GM19099 (cell line): Measurements from ENCODE around the gene LAMA1.

Experiments
- POLR2A ChIP-seq: IDR thresholded peaks from 3 replicates; pipeline ENCODE4 v1.6.1; 2011; ENCODE audit warnings: low read depth; ENCODE audit not compliant: insufficient read length; ENCODE audit errors: extremely low read depth

LAMA1 gene

DNA sequence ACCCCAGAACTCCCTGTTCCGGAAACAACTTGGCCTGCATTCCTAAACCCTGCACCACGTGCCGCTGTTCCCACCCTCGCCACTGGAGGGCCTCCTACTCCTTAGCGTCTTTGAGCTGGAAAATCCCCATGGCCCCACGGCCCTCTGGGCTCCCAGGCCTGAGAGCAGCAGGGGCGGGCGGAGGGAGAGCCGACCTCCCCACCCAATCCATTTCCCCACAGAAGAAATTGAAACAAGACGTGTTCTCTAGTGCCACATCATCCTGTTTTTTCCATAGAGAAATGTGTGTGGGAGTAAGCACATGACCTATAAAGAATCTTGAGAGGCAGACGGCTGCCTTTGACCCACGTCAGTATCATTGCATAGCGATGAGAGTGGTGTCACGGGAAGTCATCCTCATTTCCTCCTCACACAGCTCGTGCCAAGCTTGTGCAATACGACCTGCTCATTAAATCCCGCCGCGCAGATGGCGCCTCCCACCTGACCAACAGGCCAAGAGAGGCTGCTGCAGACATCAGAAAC, 79.2 kb downstream of the LAMA1 start:
- no peak for TF ChIP-seq POLR2A

DNA sequence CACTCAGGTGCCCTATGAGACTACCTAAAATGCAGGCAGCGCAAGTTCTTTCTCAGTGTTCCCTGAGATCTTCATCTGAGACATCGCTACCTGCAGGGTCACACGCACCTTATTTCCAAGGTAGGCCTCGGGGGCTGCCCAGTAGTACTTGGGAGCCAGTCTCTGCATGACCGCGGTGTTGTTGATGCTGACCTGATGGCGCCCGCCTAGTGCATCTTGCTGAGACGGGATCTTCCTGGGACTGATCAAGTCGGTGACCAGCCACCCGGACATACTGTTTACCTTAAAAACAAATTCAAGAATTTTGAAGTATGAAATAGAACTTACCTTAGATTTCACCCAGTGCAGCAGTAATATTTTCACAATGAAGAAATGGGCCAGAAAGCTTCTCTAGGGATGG, 80.1 kb downstream of the LAMA1 start:
- no peak for TF ChIP-seq POLR2A

DNA sequence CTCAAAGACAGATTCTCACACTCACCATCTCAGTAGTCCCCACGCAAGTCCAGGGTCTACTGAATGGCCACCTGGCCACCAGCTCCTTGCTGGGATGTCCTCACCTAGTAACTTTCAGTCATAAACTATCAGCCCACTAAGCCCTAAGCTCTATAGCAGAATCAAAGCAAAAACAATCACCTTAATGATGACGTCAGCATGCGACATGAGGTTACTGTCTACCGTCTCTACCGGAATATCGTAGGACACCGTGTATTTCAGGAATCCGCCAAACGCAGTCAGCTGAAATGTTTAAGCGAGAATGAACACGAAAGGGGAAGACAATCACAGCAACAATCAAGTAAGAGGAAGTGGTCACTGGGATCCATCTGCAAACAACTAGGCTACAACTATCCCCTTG, 81.8 kb downstream of the LAMA1 start:
- no peak for TF ChIP-seq POLR2A

DNA sequence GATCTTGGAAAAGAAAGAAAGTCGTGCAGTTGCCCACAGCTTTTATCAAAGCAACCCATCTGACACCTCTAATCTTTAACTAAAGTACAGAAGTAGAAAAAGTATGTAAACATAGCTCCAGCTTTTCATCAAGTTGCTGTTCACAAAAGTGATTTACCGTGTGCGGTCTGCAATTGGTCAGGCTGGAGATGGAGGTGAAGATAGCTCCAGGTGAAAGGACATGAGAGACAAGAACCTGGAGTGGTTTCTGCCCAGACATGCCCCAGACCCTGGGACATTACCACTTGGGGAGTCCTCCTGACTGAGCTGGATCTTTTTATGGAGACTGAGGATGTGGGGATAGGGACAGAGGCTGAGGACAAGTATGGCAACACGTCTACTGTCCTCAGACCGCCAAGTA, 82.7 kb downstream of the LAMA1 start:
- TF ChIP-seq POLR2A: no peak

DNA sequence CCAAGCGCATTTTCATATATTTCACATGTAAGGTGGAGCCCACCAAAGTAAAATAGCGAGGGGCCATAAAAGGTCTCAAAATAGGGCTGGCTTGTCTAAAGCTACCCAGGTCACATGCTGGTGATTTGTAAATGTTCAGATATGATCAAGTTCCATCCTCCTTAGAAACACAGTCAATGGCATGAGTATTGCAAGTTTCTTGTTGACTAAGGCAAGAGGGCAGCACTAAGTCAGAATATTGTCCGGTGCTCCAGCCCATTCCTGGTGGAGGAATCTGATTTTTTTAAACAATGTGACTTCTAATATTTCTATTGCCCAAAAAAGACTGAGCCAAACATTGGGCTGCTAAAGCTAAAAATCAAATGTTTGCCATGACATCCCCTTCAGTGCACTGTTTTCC, 85.1 kb downstream of the LAMA1 start:
- no peak for TF ChIP-seq POLR2A

DNA sequence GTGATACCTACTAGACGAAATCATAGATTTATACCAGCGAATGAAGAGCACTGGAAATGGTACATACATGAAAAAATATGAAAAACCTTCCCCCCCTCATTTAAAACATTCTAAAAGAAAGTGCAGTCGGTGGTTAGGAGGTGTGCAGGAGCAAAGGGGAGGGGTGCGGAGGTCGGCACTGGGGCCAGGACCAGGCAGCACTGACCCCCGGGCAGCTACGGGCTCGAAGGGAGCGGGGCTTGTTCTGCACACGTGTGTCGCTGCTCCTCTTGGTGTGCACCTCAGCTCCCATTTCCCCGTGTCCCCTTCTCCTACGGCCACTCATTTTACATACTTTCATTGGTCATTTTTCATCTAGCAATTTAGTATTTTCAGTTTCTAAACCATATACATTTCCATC, 89.0 kb downstream of the LAMA1 start:
- no peak for TF ChIP-seq POLR2A

DNA sequence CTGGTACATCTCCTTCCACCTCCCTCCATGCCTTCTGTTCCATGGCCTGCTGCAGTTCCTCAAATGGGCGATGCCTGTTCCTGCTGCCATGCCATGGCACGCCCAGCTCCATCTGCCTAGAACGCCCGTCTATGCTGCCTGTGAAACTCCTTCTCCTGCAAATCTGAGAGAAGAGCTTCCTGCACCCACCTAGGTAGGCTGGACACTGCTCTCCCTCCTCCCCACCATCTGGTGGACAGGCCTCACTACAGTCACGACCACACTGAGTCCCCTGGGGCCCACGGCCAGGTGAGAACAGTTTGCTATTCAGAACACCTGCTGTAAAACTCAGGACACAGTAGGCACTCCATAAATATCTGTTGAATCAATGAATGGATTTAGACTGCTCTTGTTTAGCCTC, 92.4 kb downstream of the LAMA1 start:
- TF ChIP-seq POLR2A: no peak

DNA sequence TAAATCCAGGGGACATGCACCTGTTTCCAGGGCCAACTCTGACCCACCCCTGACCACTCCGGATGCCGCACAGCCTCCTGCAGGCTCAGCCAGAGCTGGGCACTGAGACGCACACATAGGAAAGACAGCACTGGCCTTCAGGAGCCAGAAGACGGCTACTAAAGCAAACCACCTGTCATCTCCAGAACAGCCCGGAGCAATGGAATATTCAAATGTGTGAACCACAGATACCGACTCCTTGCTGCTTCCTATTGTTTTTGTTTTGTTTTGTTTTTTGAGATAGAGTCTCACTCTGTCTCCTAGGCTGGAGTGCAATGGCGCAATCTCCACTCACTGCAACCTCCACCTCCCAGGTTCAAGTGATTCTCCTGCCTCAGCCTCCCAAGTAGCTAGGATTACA, 94.0 kb downstream of the LAMA1 start:
- TF ChIP-seq POLR2A: no peak

DNA sequence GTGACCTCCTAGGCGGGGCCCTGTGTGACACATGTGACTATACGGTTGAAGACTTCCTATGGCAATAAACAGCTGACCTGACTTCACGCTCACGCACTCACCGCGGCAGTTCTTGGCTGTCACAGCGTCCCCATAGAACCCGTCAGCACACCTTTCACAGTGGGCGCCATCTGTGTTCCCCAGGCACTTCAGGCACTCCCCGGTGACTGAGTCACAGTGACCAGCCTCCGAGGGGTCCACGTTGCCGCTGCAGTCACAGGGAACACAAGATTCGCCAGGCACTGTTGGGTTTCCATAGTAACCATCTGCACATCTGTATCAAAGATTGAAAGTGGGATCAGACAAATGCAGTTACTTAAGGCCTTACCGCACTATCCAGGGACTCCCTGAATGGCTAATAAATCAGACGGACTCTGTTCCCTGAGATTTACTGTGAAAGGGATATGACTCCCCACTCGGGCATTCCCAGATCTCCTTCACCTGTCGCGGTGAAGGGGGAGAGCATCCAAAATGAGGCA, 94.5 kb downstream of the LAMA1 start:
- no peak for TF ChIP-seq POLR2A

DNA sequence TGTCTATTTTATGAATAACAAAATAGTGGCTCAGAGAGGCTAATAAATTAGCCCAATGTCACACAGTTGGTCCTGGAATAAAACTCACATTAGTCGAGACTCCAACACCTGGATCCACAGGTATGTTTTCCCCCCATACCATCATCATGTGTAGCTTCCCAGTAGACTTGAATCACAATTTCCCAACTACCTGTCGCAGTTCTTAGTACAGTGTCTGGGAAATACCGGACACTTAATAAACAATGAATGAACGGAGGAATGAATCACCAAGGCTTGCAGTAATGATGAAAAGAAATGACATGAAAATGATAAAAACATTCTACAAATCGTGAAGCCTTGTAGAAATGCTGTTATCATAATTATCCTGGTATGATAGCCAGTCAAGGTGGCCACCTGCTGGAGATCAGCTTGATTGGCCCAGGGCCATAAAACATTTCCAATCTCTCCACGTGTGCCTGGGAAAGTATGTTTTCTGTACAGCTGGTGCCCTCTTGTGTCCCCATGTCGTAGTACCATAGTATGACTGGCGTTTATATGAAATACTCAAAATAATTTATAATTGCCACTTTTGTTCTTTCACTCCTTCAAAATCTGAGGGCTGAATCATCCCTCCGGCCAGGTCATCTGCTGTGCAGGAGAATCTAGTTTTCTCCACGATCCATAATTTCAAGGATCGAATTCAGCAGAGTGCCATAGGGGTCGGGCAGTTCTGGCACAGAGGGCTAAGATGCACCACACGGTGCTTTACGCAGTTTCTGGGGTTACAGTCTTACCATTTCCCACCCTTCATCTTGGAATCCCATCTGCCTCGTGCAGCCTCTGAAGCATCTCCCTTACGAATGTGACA, 95.4 kb downstream of the LAMA1 start:
- TF ChIP-seq POLR2A: no peak

DNA sequence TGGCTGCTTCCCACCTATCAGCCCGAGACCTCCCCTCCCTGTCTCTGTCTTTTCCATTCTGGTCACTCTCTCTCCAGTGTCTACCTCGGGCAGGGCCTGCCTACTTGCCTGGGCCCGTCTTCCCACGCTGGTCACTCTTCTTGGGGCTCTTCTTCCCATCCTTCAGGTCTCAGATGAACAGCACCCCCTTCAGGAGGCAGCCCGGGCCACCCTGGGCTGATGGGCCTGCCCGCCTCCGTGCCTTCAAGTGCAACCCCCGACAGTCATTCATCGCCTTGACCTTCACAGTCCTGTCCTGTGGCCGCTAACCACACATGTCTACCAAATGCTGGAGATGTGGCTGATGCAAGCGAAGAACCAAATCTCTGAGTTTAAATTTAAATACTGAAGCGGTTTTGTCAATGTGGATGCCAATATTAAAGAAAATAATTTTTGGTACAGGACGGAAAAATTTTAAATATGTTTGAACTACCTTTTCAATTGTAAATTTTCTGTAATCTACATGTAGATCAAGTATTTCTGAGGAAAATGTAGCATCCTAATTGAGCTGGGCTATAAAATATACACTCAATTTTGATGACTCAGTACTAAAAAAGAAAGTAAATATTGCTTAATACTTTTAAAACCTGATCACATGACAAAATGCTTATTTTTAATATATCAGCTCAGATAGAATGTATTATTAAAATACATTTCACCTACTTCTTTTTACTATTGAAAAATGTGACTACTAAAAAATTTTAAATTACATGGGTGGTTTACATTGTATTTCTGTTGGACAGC, 96.4 kb downstream of the LAMA1 start:
- TF ChIP-seq POLR2A: no peak

DNA sequence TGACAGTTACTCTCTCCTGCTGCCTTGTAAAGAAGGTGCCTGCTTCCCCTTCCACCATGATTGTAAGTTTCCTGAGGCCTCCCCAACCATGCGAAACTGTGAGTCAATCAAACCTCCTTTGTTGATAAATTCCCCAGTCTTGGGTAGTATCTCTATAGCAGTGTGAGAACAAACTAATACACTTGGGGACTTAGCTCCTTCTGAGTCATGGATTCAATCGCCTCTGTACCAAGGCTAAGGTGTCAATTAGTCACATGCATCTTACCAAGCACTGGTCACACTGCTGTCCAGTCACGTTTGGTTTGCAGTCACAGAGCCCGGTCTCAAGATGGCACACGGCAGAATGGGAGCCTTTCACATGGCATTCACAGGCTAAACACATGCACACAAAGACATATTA, 100.6 kb downstream of the LAMA1 start:
- no peak for TF ChIP-seq POLR2A

DNA sequence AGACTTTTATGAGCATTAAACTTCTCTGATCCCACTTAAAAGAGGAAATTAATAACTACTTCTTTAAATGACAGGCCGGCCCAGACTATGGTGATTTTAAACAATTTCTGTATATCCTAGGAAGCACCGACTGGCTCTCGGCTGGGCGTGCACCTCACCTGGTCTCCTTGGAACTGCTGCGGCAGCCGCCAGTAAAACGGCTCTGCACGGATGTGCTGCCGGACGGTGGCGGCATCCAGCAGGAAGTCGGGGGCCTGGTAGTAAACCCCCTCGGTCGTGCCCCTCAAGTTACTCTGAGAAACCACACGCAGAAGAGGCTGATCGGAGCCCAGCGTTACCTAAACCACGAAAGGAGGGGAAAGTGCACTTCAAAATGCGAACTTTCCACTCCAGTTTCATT, 106.5 kb downstream of the LAMA1 start:
- TF ChIP-seq POLR2A: no peak

DNA sequence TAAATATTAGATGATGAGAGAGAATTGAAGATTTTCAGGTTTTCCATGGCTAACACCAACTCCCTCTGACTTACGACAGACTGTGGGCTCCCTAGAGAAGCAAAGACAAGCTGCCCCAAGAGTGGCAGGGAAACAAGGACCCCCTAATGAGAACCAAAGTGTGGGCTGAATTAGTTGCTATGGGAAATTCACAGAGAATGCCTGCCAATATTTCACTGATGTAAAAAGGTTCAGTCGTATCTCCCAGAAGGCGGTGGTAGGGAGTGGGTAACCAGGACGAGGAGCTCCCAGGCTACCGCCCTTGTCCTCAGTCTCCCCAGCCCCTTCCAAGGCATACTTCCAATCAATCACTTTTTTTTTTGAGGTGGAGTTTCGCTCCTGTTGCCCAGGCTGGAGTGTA, 113.6 kb downstream of the LAMA1 start:
- TF ChIP-seq POLR2A: no peak

DNA sequence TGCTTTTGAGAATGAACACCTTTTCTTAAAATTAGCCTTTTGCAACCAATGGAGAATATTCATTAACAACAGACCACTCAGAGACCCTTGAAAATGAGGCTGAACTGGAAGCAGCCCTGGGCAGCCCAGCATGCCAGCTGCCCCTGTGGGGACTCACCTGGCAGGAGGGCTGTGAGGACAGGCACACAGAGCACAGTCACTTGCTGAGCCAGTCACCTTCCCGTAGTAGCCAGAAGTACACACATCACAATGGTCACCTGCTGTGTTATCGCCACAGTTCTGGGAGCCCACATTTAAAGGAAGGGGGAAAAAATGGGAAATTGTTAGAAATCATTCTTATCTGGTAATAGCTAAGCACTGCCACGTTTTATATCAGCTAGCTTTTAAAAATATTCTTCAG, 115.5 kb downstream of the LAMA1 start:
- no peak for TF ChIP-seq POLR2A
